ENCODE results near the gene SETBP1.

GRCh38 chr18:44957461-44957860, 276.8 kb downstream of the SETBP1 start:
- TF ChIP-seq POLR2AphosphoS5 (IDR thresholded peaks at IDR 0.05; ENCODE audit: borderline replicate concordance, low read depth, low read length) (no peak), EZH2 (IDR thresholded peaks at IDR 0.05) (no peak)

All from SK-N-MC (cell line).